H7 (cell line): ENCODE data around the gene SDR39U1. TPM values are rescaled to one million over a fixed set of nuclear protein-coding genes. Genes with fewer than 3 reads are reported as not detected.
"Not testable (repeated sequence)": the region's sequence is repeated elsewhere in the genome, so short reads cannot be mapped to it uniquely, and the experiment has no call there.

Experiments used
- DNase-seq: peaks from one replicate; pipeline ENCODE4 v3.0.0; 2012
- H3K27me3 ChIP-seq: 2 replicates; pipeline ENCODE4 v1.6.0; 2011; ENCODE audit warnings: mild to moderate bottlenecking, low read length; ENCODE audit not compliant: control insufficient read depth, insufficient read depth
- H3K36me3 ChIP-seq: replicated peaks from 2 replicates; pipeline ENCODE4 v1.5.1; 2011; ENCODE audit warnings: low read length; ENCODE audit not compliant: control insufficient read depth, insufficient read depth
- H3K4me3 ChIP-seq: 2 replicates; pipeline ENCODE4 v1.5.1; 2011; ENCODE audit warnings: low read depth, mild to moderate bottlenecking, control low read depth, low read length, moderate library complexity; ENCODE audit not compliant: insufficient read depth
- total RNA-seq: library from RNA; depleted of rRNA; stranded (reverse); fragments of >200 nt; shearing (Covaris generic); gene quantifications from 2 replicates; pipeline ENCODE4 v1.2.3, GENCODE V29; 2014; rRNA removed

Gene SDR39U1
- total RNA-seq, result 23.5 and 26.7 TPM in 2 replicates

GRCh38 chr14:24442240-24443052 is at the start of gene SDR39U1:
Gene SDR39U1, minus strand, starts transcription at chr14:24442776. Its CDS starts 7 bp downstream, at chr14:24442769.
- Histone ChIP-seq H3K4me3 (peak within 1 kb of the TSS; percentile 87), H3K36me3 (peaks cover 17% of the 10 kb centered on the region), H3K27me3 (no peaks in the 10 kb centered on the region)
- peak; percentile 95 for DNase-seq

GRCh38 chr14:24491586-24492408 is 49.2 kb upstream of the SDR39U1 start:
- H3K4me3 ChIP-seq, H3K36me3 ChIP-seq, H3K27me3 ChIP-seq, DNase-seq: not testable (repeated sequence)

- no peaks in the 10 kb centered on the region for H3K27me3 ChIP-seq
- no peak for DNase-seq
- H3K4me3 ChIP-seq, result no peak overlapping the region
- no peaks in the 10 kb centered on the region for H3K36me3 ChIP-seq
Measured at GRCh38 chr14:24483604-24484252, 41.2 kb upstream of the SDR39U1 start.

- DNase-seq, H3K36me3 ChIP-seq, H3K27me3 ChIP-seq, H3K4me3 ChIP-seq: not testable (repeated sequence)
Measured at GRCh38 chr14:24482699-24483303, 40.2 kb upstream of the SDR39U1 start.

- Histone ChIP-seq H3K4me3 (no peak overlapping the region), H3K36me3 (no peaks in the 10 kb centered on the region), H3K27me3 (no peaks in the 10 kb centered on the region)
- DNase-seq, result peak; percentile 93
Measured at GRCh38 chr14:24481622-24482324, 39.2 kb upstream of the SDR39U1 start.

- H3K27me3 ChIP-seq, DNase-seq, H3K36me3 ChIP-seq, H3K4me3 ChIP-seq: not testable (repeated sequence)
Measured at GRCh38 chr14:24479999-24480398, 37.4 kb upstream of the SDR39U1 start.

GRCh38 chr14:24475261-24475660 is 32.7 kb upstream of the SDR39U1 start:
- Histone ChIP-seq H3K27me3 (no peaks in the 10 kb centered on the region), H3K36me3 (no peaks in the 10 kb centered on the region), H3K4me3 (no peak overlapping the region)
- no peak for DNase-seq

GRCh38 chr14:24473211-24473610 is 30.6 kb upstream of the SDR39U1 start:
- DNase-seq, result no peak
- no peaks in the 10 kb centered on the region for H3K27me3 ChIP-seq
- H3K36me3 ChIP-seq, result no peaks in the 10 kb centered on the region
- H3K4me3 ChIP-seq, result no peak overlapping the region

- not testable (repeated sequence) for H3K36me3 ChIP-seq, DNase-seq, H3K4me3 ChIP-seq, H3K27me3 ChIP-seq
Measured at GRCh38 chr14:24470450-24470849, 27.9 kb upstream of the SDR39U1 start.

- Histone ChIP-seq H3K36me3 (no peaks in the 10 kb centered on the region), H3K4me3 (no peak overlapping the region), H3K27me3 (no peaks in the 10 kb centered on the region)
- no peak for DNase-seq
Measured at GRCh38 chr14:24465805-24466204, 23.2 kb upstream of the SDR39U1 start.

- Histone ChIP-seq H3K36me3 (no peaks in the 10 kb centered on the region), H3K4me3 (no peak overlapping the region), H3K27me3 (no peaks in the 10 kb centered on the region)
- DNase-seq, result no peak
Measured at GRCh38 chr14:24465368-24465767, 22.8 kb upstream of the SDR39U1 start.

- Histone ChIP-seq H3K36me3 (no peaks in the 10 kb centered on the region), H3K27me3 (no peaks in the 10 kb centered on the region), H3K4me3 (no peak overlapping the region)
- DNase-seq, result no peak
Measured at GRCh38 chr14:24463884-24464785, 21.6 kb upstream of the SDR39U1 start.
